ENCODE measurements around the gene ABLIM2.

DNA sequence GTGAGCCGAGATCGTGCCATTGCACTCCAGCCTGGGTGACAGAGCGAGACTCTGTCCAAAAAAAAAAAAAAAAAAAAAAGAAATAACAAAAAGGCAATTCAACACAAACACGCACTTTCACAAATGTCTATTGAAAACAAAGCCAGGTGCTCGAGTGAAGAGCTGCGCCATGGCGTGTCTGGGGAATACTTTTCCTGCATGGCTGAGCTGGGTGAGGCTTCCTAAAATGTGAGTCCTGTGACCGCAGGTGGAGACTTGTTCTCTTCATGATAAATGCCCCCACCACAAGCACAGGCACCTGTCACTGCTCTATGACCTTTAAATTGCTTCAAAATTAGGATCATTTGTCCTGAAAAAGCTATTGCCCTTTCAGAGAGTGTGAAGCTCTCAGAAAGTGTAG, 4.0 kb upstream of the ABLIM2 start:
- TF ChIP-seq, protein P1, sequence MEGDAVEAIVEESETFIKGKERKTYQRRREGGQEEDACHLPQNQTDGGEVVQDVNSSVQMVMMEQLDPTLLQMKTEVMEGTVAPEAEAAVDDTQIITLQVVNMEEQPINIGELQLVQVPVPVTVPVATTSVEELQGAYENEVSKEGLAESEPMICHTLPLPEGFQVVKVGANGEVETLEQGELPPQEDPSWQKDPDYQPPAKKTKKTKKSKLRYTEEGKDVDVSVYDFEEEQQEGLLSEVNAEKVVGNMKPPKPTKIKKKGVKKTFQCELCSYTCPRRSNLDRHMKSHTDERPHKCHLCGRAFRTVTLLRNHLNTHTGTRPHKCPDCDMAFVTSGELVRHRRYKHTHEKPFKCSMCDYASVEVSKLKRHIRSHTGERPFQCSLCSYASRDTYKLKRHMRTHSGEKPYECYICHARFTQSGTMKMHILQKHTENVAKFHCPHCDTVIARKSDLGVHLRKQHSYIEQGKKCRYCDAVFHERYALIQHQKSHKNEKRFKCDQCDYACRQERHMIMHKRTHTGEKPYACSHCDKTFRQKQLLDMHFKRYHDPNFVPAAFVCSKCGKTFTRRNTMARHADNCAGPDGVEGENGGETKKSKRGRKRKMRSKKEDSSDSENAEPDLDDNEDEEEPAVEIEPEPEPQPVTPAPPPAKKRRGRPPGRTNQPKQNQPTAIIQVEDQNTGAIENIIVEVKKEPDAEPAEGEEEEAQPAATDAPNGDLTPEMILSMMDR (IDR thresholded peaks at IDR 0.05; ENCODE audit: insufficient read depth, low read length, poor library complexity, severe bottlenecking): no peak
- TF ChIP-seq EZH2phosphoT487 (conservative IDR thresholded peaks at IDR 0.05; ENCODE audit: low read length): no peak
